ENCODE results near the gene TMEM182. TPM values are rescaled to one million over a fixed set of nuclear protein-coding genes. Genes with fewer than 3 reads are reported as not detected.

Gene TMEM182
- total RNA-seq, 1 donor from 2014 or later = 4.2 TPM

GRCh38 chr2:102737431-102737830 is 24.4 kb upstream of the TMEM182 start:
- no peak for DNase-seq (ENCODE audit: low spot score)
- no peak overlapping the region for H3K27ac Mint-ChIP-seq (ENCODE audit: unreplicated experiment)

GRCh38 chr2:102743259-102743658 is 18.6 kb upstream of the TMEM182 start:
- no peak for TF ChIP-seq CTCF (IDR thresholded peaks at IDR 0.05)
- H3K4me3 Mint-ChIP-seq (ENCODE audit: unreplicated experiment) = no peak overlapping the region
- H3K9me3 Mint-ChIP-seq (ENCODE audit: low read depth) = peaks cover 11% of the 10 kb centered on the region
- H3K27me3 Mint-ChIP-seq (ENCODE audit: low read depth) = no peaks in the 10 kb centered on the region
- no peaks in the 10 kb centered on the region for H3K36me3 Mint-ChIP-seq (ENCODE audit: low read depth)
- no peaks in the 10 kb centered on the region for H3K4me1 Mint-ChIP-seq (ENCODE audit: low read depth)
- no peak for DNase-seq (ENCODE audit: low spot score)
- no peak overlapping the region for H3K27ac Mint-ChIP-seq (ENCODE audit: unreplicated experiment)

More at GRCh38 chr2:102737431-102737830, 24.4 kb upstream of the TMEM182 start:
- Mint-ChIP-seq H3K4me3 (ENCODE audit: unreplicated experiment) (peak overlapping the region; percentile 96), H3K36me3 (ENCODE audit: low read depth) (no peaks in the 10 kb centered on the region), H3K4me1 (ENCODE audit: low read depth) (peaks cover 24% of the 10 kb centered on the region), H3K9me3 (ENCODE audit: low read depth) (peaks cover 6% of the 10 kb centered on the region), H3K27me3 (ENCODE audit: low read depth) (no peaks in the 10 kb centered on the region)
- TF ChIP-seq CTCF (IDR thresholded peaks at IDR 0.05) = no peak

- no peaks in the 10 kb centered on the region for H3K36me3 Mint-ChIP-seq (ENCODE audit: low read depth)
- DNase-seq (ENCODE audit: low spot score) = no peak
- H3K9me3 Mint-ChIP-seq (ENCODE audit: low read depth) = peaks cover 5% of the 10 kb centered on the region
- no peak for TF ChIP-seq CTCF (IDR thresholded peaks at IDR 0.05)
- no peaks in the 10 kb centered on the region for H3K27me3 Mint-ChIP-seq (ENCODE audit: low read depth)
- H3K27ac Mint-ChIP-seq (ENCODE audit: unreplicated experiment) = no peak overlapping the region
- H3K4me3 Mint-ChIP-seq (ENCODE audit: unreplicated experiment) = no peak overlapping the region
- no peaks in the 10 kb centered on the region for H3K4me1 Mint-ChIP-seq (ENCODE audit: low read depth)
Measured at GRCh38 chr2:102748107-102748506, 13.7 kb upstream of the TMEM182 start.

- H3K4me1 Mint-ChIP-seq (ENCODE audit: low read depth) = no peaks in the 10 kb centered on the region
- no peak for DNase-seq (ENCODE audit: low spot score)
- peaks cover 2% of the 10 kb centered on the region for H3K9me3 Mint-ChIP-seq (ENCODE audit: low read depth)
- H3K27ac Mint-ChIP-seq (ENCODE audit: unreplicated experiment) = no peak overlapping the region
- TF ChIP-seq CTCF (IDR thresholded peaks at IDR 0.05) = no peak
- H3K4me3 Mint-ChIP-seq (ENCODE audit: unreplicated experiment) = no peak overlapping the region
- H3K27me3 Mint-ChIP-seq (ENCODE audit: low read depth) = no peaks in the 10 kb centered on the region
- no peaks in the 10 kb centered on the region for H3K36me3 Mint-ChIP-seq (ENCODE audit: low read depth)
Measured at GRCh38 chr2:102749938-102750337, 11.9 kb upstream of the TMEM182 start.

- DNase-seq (ENCODE audit: low spot score) = no peak
- Mint-ChIP-seq H3K9me3 (ENCODE audit: low read depth) (no peaks in the 10 kb centered on the region), H3K4me1 (ENCODE audit: low read depth) (no peaks in the 10 kb centered on the region), H3K27me3 (ENCODE audit: low read depth) (no peaks in the 10 kb centered on the region), H3K36me3 (ENCODE audit: low read depth) (peaks cover 2% of the 10 kb centered on the region), H3K27ac (ENCODE audit: unreplicated experiment) (no peak overlapping the region), H3K4me3 (ENCODE audit: unreplicated experiment) (no peak overlapping the region)
- peak; percentile 94 for TF ChIP-seq CTCF (IDR thresholded peaks at IDR 0.05)
Measured at GRCh38 chr2:102753563-102754159, 8.2 kb upstream of the TMEM182 start.

All from chondrocyte (in vitro differentiated cells).